ENCODE measurements around the gene TSC2. TPM values are rescaled to one million over a fixed set of nuclear protein-coding genes. Genes with fewer than 3 reads are reported as not detected.
"Not testable (repeated sequence)": the region's sequence is repeated elsewhere in the genome, so short reads cannot be mapped to it uniquely, and the experiment has no call there.

TSC2 gene
- total and polyA plus RNA-seq, 2 donors, result 22.7 to 61.8 TPM

DNA sequence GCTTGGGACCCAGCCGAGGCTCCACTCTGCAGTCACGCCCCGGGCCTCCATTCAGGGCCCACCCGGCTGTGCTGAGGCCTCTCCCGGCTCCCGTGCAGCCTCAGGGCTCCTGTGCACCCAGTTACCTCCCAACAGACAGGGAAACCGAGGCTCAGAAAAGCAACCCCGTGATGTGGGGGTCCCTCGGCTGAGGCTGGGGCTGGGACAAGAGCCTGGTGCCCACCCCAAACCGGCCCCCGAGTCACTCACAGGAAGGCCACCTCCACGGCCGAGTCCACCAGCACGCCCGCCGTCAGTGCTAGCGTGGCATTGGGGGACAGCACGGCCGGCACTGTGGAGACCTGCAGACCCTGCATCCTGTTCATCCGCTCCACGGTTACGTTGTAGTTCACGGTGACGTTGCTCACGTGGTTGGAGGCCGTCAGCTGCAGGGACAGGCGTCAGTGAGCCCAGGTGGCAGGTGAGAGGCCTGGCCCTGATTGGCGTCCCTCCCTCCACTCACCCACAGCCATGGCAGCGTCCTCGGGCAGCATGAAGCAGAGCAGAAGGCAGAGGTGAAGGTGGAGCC, 64.8 kb downstream of the TSC2 start:
- H3K27ac ChIP-seq (ENCODE audit: low read depth in 1 of 2, low read length in 1 of 2); DNase-seq (ENCODE audit: low read depth in 6 of 9, low spot score in 9 of 9); H3K9me3 ChIP-seq (ENCODE audit: control insufficient read depth in 2 of 2, insufficient read depth in 1 of 2, low read length in 1 of 2); H3K4me1 ChIP-seq (ENCODE audit: control insufficient read depth in 2 of 2, insufficient read depth in 2 of 2, low read length in 2 of 2); H3K27me3 ChIP-seq (ENCODE audit: control insufficient read depth in 2 of 2, insufficient read depth in 1 of 2, low read length in 1 of 2); H3K4me3 ChIP-seq (ENCODE audit: low read length in 2 of 2): not testable (repeated sequence)
- 96% methylated on average over 30 of the region's 30 CpGs for WGBS
- H3K36me3 ChIP-seq (ENCODE audit: control insufficient read depth in 2 of 2, insufficient read depth in 2 of 2, low read length in 1 of 2), result peaks cover 9 to 51% of the 10 kb centered on the region in 2 donors

DNA sequence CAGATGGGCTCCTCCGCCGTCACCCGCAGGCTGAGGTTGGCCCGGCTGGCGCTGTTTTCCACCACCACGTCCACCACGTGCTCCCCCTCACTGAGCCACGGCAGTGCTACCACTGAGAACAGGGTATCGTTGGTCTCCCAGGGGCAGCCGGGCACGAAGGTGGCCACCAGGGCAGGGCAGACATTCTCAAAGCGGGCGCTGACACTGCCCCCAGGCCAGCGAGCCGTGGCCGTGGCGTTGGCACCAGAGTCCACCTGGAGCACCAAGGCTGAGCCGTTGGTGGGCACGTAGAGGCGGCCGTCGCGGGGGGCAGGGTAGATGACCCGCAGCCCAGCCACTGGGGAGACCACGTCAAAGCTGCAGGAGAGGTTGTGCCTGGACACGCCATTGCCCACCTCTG, 66.4 kb downstream of the TSC2 start:
- H3K36me3 ChIP-seq (ENCODE audit: control insufficient read depth in 2 of 2, insufficient read depth in 2 of 2, low read length in 1 of 2), result peaks cover 6 to 36% of the 10 kb centered on the region in 2 donors
- WGBS, result 98% methylated on average over 26 of the region's 26 CpGs
- H3K27me3 ChIP-seq (ENCODE audit: control insufficient read depth in 2 of 2, insufficient read depth in 1 of 2, low read length in 1 of 2); H3K4me1 ChIP-seq (ENCODE audit: control insufficient read depth in 2 of 2, insufficient read depth in 2 of 2, low read length in 2 of 2); H3K27ac ChIP-seq (ENCODE audit: low read depth in 1 of 2, low read length in 1 of 2); H3K9me3 ChIP-seq (ENCODE audit: control insufficient read depth in 2 of 2, insufficient read depth in 1 of 2, low read length in 1 of 2); H3K4me3 ChIP-seq (ENCODE audit: low read length in 2 of 2); DNase-seq (ENCODE audit: low read depth in 6 of 9, low spot score in 9 of 9): not testable (repeated sequence)

DNA sequence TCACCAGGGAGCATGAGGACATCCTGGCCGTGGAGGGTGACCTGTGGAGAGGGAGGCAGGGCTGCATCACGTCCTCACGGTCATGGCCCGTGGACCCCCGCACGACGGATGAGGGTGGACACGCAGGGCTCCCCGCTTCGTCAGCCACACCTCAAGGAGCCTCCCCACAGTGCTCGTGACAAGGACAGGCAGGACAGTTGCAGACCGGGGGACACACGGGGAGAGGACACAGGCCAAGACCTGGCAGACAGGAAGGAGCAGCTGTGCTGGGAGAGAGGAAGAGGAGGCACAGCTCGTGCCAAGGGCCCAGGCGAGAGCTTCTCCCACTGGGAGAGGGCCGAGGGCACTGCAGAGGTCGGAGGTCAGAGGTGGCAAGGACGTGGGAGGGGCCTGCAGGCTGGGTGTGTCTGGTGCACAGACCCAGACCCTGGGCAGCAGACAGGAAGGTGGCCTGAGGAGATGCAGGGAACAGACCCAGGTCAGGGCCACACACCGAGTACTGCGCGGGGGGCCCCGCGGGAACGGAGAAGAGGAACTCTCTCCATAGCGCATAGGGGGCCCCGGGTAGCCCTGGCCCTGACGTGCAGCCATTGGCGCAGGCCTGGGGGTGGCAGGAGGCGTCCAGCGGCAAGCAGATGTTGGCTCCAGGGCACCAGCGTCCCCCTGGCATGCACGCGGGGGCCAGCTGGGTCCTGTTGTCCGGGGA, 67.3 kb downstream of the TSC2 start:
- H3K27ac ChIP-seq (ENCODE audit: low read depth in 1 of 2, low read length in 1 of 2); H3K27me3 ChIP-seq (ENCODE audit: control insufficient read depth in 2 of 2, insufficient read depth in 1 of 2, low read length in 1 of 2); H3K4me3 ChIP-seq (ENCODE audit: low read length in 2 of 2); H3K9me3 ChIP-seq (ENCODE audit: control insufficient read depth in 2 of 2, insufficient read depth in 1 of 2, low read length in 1 of 2); H3K4me1 ChIP-seq (ENCODE audit: control insufficient read depth in 2 of 2, insufficient read depth in 2 of 2, low read length in 2 of 2); DNase-seq (ENCODE audit: low read depth in 6 of 9, low spot score in 9 of 9): not testable (repeated sequence)
- H3K36me3 ChIP-seq (ENCODE audit: control insufficient read depth in 2 of 2, insufficient read depth in 2 of 2, low read length in 1 of 2), result peaks cover 3 to 30% of the 10 kb centered on the region in 2 donors
- WGBS, result 97% methylated on average over 31 of the region's 34 CpGs

DNA sequence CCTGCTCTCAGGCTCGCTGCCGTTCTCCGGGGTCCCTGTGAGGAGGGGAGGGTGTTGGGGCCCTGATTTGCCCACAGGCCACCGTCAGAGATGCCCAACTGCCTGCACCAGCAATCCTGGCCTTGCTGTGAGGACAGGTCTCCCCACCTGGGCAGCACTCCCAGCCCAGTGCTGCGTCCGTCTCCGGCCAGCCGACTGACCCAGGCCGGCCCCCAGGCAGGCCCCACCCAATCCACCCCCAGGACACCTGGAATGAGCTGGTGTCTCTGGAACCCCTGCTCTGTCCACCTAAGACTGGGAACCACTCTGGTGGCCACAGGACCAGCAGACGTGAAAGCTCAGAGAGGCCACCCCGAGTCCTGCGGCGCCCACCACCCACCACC, 67.8 kb downstream of the TSC2 start:
- DNase-seq (ENCODE audit: low read depth in 6 of 9, low spot score in 9 of 9), result no peak

DNA sequence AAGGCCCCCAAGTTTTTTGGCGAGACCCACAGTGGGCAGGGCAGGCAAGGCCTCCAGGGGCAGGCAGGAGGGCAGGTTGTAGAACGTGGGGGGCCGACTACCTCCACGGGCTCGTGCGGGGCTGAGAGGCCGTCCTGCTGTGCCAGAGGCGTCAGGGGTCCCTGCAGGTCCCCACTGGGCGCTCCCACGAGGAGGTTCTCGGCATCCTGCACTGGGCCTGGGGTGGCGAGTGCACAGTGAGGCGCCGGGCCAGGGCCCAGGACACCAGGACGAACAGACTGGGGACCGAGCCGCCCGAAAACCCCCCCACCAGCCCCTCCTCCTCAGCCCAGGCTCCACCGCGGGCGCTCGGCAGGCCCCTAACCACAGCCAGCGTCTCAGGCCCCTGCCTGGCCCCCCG, 68.6 kb downstream of the TSC2 start:
- H3K36me3 ChIP-seq (ENCODE audit: control insufficient read depth in 2 of 2, insufficient read depth in 2 of 2, low read length in 1 of 2), result peaks cover 0 to 16% of the 10 kb centered on the region in 2 donors
- not testable (repeated sequence) for H3K27ac ChIP-seq (ENCODE audit: low read depth in 1 of 2, low read length in 1 of 2); DNase-seq (ENCODE audit: low read depth in 6 of 9, low spot score in 9 of 9); H3K9me3 ChIP-seq (ENCODE audit: control insufficient read depth in 2 of 2, insufficient read depth in 1 of 2, low read length in 1 of 2); H3K27me3 ChIP-seq (ENCODE audit: control insufficient read depth in 2 of 2, insufficient read depth in 1 of 2, low read length in 1 of 2); H3K4me1 ChIP-seq (ENCODE audit: control insufficient read depth in 2 of 2, insufficient read depth in 2 of 2, low read length in 2 of 2); H3K4me3 ChIP-seq (ENCODE audit: low read length in 2 of 2)
- 98% methylated on average over 24 of the region's 24 CpGs for WGBS

More for the DNA sequence above, 67.8 kb downstream of the TSC2 start:
- peaks cover 3 to 25% of the 10 kb centered on the region in 2 donors for H3K36me3 ChIP-seq (ENCODE audit: control insufficient read depth in 2 of 2, insufficient read depth in 2 of 2, low read length in 1 of 2)
- no peaks in the 10 kb centered on the region for H3K27me3 ChIP-seq (ENCODE audit: control insufficient read depth in 2 of 2, insufficient read depth in 1 of 2, low read length in 1 of 2)
- no peaks in the 10 kb centered on the region for H3K9me3 ChIP-seq (ENCODE audit: control insufficient read depth in 2 of 2, insufficient read depth in 1 of 2, low read length in 1 of 2)
- H3K27ac ChIP-seq (ENCODE audit: low read depth in 1 of 2, low read length in 1 of 2), result no peak overlapping the region
- 98% methylated on average over 13 of the region's 13 CpGs for WGBS
- H3K4me3 ChIP-seq (ENCODE audit: low read length in 2 of 2), result no peak overlapping the region
- no peaks in the 10 kb centered on the region for H3K4me1 ChIP-seq (ENCODE audit: control insufficient read depth in 2 of 2, insufficient read depth in 2 of 2, low read length in 2 of 2)

DNA sequence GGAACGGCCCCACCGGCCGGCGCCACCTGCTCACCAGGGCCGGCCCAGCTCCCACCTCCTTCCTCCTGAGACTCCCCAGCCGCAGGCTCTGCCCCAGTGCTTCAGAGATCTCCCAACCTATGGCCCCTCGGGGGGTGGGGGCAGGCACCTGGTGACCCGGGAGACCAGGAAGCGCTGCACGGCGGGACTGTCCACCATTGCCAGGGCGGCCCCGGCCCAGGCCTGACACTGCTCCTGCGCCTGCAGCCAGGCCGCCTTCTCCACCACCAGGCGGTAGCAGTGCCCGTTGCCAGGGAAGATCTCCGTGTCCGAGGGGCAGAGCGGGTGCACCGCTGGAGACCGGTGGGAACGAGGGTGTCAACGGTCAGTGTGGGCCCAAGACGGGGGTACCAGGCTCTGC, 69.6 kb downstream of the TSC2 start:
- not testable (repeated sequence) for H3K9me3 ChIP-seq (ENCODE audit: control insufficient read depth in 2 of 2, insufficient read depth in 1 of 2, low read length in 1 of 2); DNase-seq (ENCODE audit: low read depth in 6 of 9, low spot score in 9 of 9)
- WGBS, result 97% methylated on average over 24 of the region's 25 CpGs

DNA sequence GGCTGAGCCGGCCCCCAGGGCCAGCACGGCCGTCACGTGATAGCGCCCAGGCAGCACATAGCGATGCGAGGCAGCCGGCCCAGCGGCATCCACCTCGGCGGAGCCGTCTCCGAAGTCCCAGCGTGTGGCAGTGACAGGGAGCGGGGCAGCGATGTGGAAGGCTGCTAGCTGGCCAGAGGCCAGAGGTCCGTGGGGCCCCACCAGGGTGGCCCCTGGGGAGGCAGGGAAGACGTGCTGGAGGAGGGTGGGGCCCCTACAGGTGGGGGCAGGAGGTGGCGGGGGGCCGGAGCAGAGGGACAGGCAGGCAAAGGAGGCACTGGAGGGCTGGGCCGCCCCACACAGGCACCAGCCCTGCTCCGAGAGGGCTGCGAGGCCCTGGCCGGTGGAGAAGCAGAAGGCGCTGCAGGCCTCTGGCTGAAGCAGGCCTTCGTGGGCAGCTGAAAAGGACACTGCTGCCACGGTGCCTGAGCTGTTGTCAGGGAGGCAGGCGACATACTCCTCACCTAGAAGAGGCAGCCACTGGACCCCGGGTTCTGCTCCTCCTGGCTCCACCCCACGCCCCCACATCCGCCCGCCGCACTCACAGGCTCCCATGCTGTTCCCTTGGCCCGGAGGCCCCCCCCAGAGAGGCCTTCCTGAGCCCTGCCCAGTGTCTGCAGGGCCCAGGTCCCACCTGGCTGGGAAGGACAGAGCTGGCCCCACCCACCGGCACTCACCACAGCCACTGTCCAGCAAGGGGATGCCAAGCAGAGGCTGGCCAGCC, 70.4 kb downstream of the TSC2 start:
- not testable (repeated sequence) for DNase-seq (ENCODE audit: low read depth in 6 of 9, low spot score in 9 of 9); H3K4me3 ChIP-seq (ENCODE audit: low read length in 2 of 2); H3K4me1 ChIP-seq (ENCODE audit: control insufficient read depth in 2 of 2, insufficient read depth in 2 of 2, low read length in 2 of 2); H3K27ac ChIP-seq (ENCODE audit: low read depth in 1 of 2, low read length in 1 of 2); H3K27me3 ChIP-seq (ENCODE audit: control insufficient read depth in 2 of 2, insufficient read depth in 1 of 2, low read length in 1 of 2); H3K36me3 ChIP-seq (ENCODE audit: control insufficient read depth in 2 of 2, insufficient read depth in 2 of 2, low read length in 1 of 2); H3K9me3 ChIP-seq (ENCODE audit: control insufficient read depth in 2 of 2, insufficient read depth in 1 of 2, low read length in 1 of 2)
- 94% methylated on average over 27 of the region's 35 CpGs for WGBS

More for the DNA sequence above, 69.6 kb downstream of the TSC2 start:
- not testable (repeated sequence) for H3K27ac ChIP-seq (ENCODE audit: low read depth in 1 of 2, low read length in 1 of 2); H3K27me3 ChIP-seq (ENCODE audit: control insufficient read depth in 2 of 2, insufficient read depth in 1 of 2, low read length in 1 of 2); H3K4me3 ChIP-seq (ENCODE audit: low read length in 2 of 2); H3K36me3 ChIP-seq (ENCODE audit: control insufficient read depth in 2 of 2, insufficient read depth in 2 of 2, low read length in 1 of 2); H3K4me1 ChIP-seq (ENCODE audit: control insufficient read depth in 2 of 2, insufficient read depth in 2 of 2, low read length in 2 of 2)

DNA sequence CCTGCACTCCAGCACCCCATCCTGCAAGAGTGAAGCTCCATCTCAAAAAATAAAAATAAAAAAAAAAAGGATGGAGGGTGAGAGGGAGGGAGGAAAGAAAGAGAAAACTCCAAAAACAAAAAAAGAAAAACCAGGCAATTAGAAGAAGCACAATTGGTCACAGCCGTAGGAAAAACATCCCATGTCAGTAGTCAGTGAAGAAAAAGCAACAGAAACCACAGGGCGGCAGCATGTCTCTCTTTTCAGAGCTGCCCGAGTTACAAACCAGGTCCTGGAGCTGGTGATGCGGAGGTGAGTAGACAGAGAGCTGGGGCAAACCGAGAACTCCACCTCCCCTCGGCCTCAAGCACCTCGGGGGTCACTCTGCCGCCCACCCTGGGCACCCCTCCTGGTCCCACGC, 73.5 kb downstream of the TSC2 start:
- H3K27ac ChIP-seq (ENCODE audit: low read depth in 1 of 2, low read length in 1 of 2); H3K36me3 ChIP-seq (ENCODE audit: control insufficient read depth in 2 of 2, insufficient read depth in 2 of 2, low read length in 1 of 2); H3K4me3 ChIP-seq (ENCODE audit: low read length in 2 of 2); H3K27me3 ChIP-seq (ENCODE audit: control insufficient read depth in 2 of 2, insufficient read depth in 1 of 2, low read length in 1 of 2); H3K9me3 ChIP-seq (ENCODE audit: control insufficient read depth in 2 of 2, insufficient read depth in 1 of 2, low read length in 1 of 2); DNase-seq (ENCODE audit: low read depth in 6 of 9, low spot score in 9 of 9): not testable (repeated sequence)
- peaks cover 6 to 16% of the 10 kb centered on the region in 2 donors for H3K4me1 ChIP-seq (ENCODE audit: control insufficient read depth in 2 of 2, insufficient read depth in 2 of 2, low read length in 2 of 2)
- 80% methylated on average over 9 of the region's 9 CpGs for WGBS

DNA sequence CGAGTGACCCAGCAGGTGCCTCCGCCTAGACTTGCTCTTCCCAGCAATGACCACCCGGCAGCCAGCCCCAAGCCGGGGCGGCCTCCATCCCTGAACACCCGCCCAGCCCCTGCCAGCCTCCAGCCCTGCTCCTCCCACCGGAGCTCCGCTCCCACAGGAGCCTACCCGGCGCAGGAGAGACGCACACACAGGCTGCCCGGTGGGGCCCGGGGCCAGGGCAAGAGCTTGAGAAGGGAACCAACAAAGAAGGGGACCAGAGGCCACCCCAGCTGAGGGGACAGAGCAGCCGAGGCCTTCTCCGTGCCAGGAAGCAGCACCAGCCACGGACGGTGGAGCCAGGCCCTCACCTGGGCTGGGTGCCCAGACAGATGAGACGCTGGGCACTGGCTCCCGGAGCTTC, 74.1 kb downstream of the TSC2 start:
- 95% methylated on average over 19 of the region's 19 CpGs for WGBS
- no peak for DNase-seq (ENCODE audit: low read depth in 6 of 9, low spot score in 9 of 9)

More for the DNA sequence above, 74.1 kb downstream of the TSC2 start:
- H3K4me3 ChIP-seq (ENCODE audit: low read length in 2 of 2), result no peak overlapping the region
- peaks cover 6 to 16% of the 10 kb centered on the region in 2 donors for H3K4me1 ChIP-seq (ENCODE audit: control insufficient read depth in 2 of 2, insufficient read depth in 2 of 2, low read length in 2 of 2)
- H3K36me3 ChIP-seq (ENCODE audit: control insufficient read depth in 2 of 2, insufficient read depth in 2 of 2, low read length in 1 of 2), result no peaks in the 10 kb centered on the region
- H3K27me3 ChIP-seq (ENCODE audit: control insufficient read depth in 2 of 2, insufficient read depth in 1 of 2, low read length in 1 of 2), result peaks cover 0 to 6% of the 10 kb centered on the region in 2 donors
- no peaks in the 10 kb centered on the region for H3K9me3 ChIP-seq (ENCODE audit: control insufficient read depth in 2 of 2, insufficient read depth in 1 of 2, low read length in 1 of 2)
- no peak overlapping the region for H3K27ac ChIP-seq (ENCODE audit: low read depth in 1 of 2, low read length in 1 of 2)

All from thymus (tissue), 11 donors.